HepG2 (cell line): ENCODE results near the gene ZNF512B. TPM values are rescaled to one million over a fixed set of nuclear protein-coding genes. Genes with fewer than 3 reads are reported as not detected.

Experiments used
- CEBPG ChIP-seq: IDR thresholded peaks from 2 replicates; pipeline ENCODE4 v1.6.1; 2016
- GATAD2A ChIP-seq: IDR thresholded peaks from 2 replicates; pipeline ENCODE4 v1.6.1; 2016
- HDAC6 ChIP-seq: fragments of 200-600 bp; sonication (generic); IDR thresholded peaks from 2 replicates; pipeline ENCODE4 v1.7.0; 2017; ENCODE audit warnings: mild to moderate bottlenecking, antibody characterized with exemption, low read length, low read depth
- HNRNPK ChIP-seq: fragments of 200-400 bp; formaldehyde crosslinking; IDR thresholded peaks from 2 replicates; pipeline ENCODE4 v1.6.1; 2018; ENCODE audit warnings: low read length, low read depth, moderate library complexity, mild to moderate bottlenecking; ENCODE audit not compliant: poor library complexity, severe bottlenecking
- JDP2 ChIP-seq: sonication (generic); formaldehyde crosslinking; IDR thresholded peaks from 2 replicates; pipeline ENCODE4 v1.8.1; 2022; ENCODE audit warnings: missing genetic modification reagents, borderline replicate concordance
- MXD4 ChIP-seq: IDR thresholded peaks from 2 replicates; pipeline ENCODE4 v1.6.1; 2016; ENCODE audit warnings: mild to moderate bottlenecking, missing biosample characterization, missing genetic modification reagents
- NCOA2 ChIP-seq: sonication (generic); formaldehyde crosslinking; IDR thresholded peaks from 2 replicates; pipeline ENCODE4 v1.8.0; 2022; ENCODE audit warnings: inconsistent platforms
- NFATC3 ChIP-seq: sonication (generic); formaldehyde crosslinking; IDR thresholded peaks from 2 replicates; pipeline ENCODE4 v1.5.1; 2020; ENCODE audit warnings: mild to moderate bottlenecking, missing genetic modification reagents
- RBM39 ChIP-seq: fragments of 200-400 bp; formaldehyde crosslinking; IDR thresholded peaks from one replicate; pipeline ENCODE4 v1.6.1; 2018; ENCODE audit warnings: antibody characterized with exemption, mild to moderate bottlenecking, low read depth, low read length; ENCODE audit not compliant: poor library complexity, severe bottlenecking
- SALL1 ChIP-seq: sonication (generic); formaldehyde crosslinking; IDR thresholded peaks from 2 replicates; pipeline ENCODE4 v1.8.0; 2022; ENCODE audit warnings: mild to moderate bottlenecking, missing genetic modification reagents
- SIX4 ChIP-seq: sonication (generic); formaldehyde crosslinking; IDR thresholded peaks from 2 replicates; pipeline ENCODE4 v1.4.0; 2020; ENCODE audit warnings: missing genetic modification reagents
- ZNF20 ChIP-seq: sonication (generic); formaldehyde crosslinking; IDR thresholded peaks from 2 replicates; pipeline ENCODE4 v1.4.0; 2020; ENCODE audit warnings: mild to moderate bottlenecking, moderate library complexity, missing genetic modification reagents
- ZNF263 ChIP-seq: sonication (generic); formaldehyde crosslinking; IDR thresholded peaks from 2 replicates; pipeline ENCODE4 v1.4.0; 2020; ENCODE audit warnings: missing genetic modification reagents
- ZNF292 ChIP-seq: sonication (generic); formaldehyde crosslinking; IDR thresholded peaks from 2 replicates; pipeline ENCODE4 v1.8.1; 2022; ENCODE audit warnings: mild to moderate bottlenecking, low read depth, missing genetic modification reagents, borderline replicate concordance
- ZNF547 ChIP-seq: sonication (generic); formaldehyde crosslinking; IDR thresholded peaks from 2 replicates; pipeline ENCODE4 v1.5.1; 2020; ENCODE audit warnings: mild to moderate bottlenecking, missing genetic modification reagents
- ZNF75D ChIP-seq: sonication (generic); formaldehyde crosslinking; IDR thresholded peaks from 2 replicates; pipeline ENCODE4 v1.8.1; 2023; ENCODE audit warnings: missing genetic modification reagents, mild to moderate bottlenecking, borderline replicate concordance
- ZNF775 ChIP-seq: sonication (generic); formaldehyde crosslinking; IDR thresholded peaks from 2 replicates; pipeline ENCODE4 v1.4.0; 2020; ENCODE audit warnings: missing genetic modification reagents, mild to moderate bottlenecking, moderate library complexity, borderline replicate concordance
- polyA plus RNA-seq, 8 experiments: library from polyadenylated mRNA; depleted of rRNA in 3 of 8; stranded (reverse) in 7 of 8; unstranded in 1 of 8; fragments of >200 nt; fragmentation: Illumina TruSeq in 4 of 8; extraction: Trizol in 4 of 8; gene quantifications; 2 replicates each; pipeline versions ENCODE4 v1.2.1 to v1.2.3, GENCODE V29; 2011 to 2016; ENCODE audit warnings: low read depth in 4 of 8, missing spikeins in 1 of 8, mixed read lengths in 1 of 8; ENCODE audit not compliant: insufficient read depth in 1 of 8
- total RNA-seq, 5 experiments: library from RNA; depleted of rRNA; stranded (reverse); fragments of >200 nt; fragmentation: Illumina TruSeq; extraction: Trizol; gene quantifications; 2 replicates each; pipeline ENCODE4 v1.2.3, GENCODE V29; 2016; ENCODE audit warnings: low read depth in 1 of 5
- TF ChIP-seq, protein P1 (sequence below): sonication (generic); formaldehyde crosslinking; conservative IDR thresholded peaks from 2 replicates; pipeline ENCODE4 v1.4.0; 2020; ENCODE audit warnings: missing genetic modification reagents
- TF ChIP-seq, protein P2 (sequence below): sonication (generic); formaldehyde crosslinking; IDR thresholded peaks from 2 replicates; pipeline ENCODE4 v1.4.0; 2020; ENCODE audit warnings: low read depth, mild to moderate bottlenecking, missing genetic modification reagents
- TF ChIP-seq, protein P3 (sequence below): sonication (generic); formaldehyde crosslinking; IDR thresholded peaks from 2 replicates; pipeline ENCODE4 v1.4.0; 2020; ENCODE audit warnings: missing genetic modification reagents; ENCODE audit errors: not compliant biosample characterization
- TF ChIP-seq, protein P4 (sequence below): sonication (generic); formaldehyde crosslinking; IDR thresholded peaks from 2 replicates; pipeline ENCODE4 v1.5.1; 2020; ENCODE audit warnings: mild to moderate bottlenecking, missing genetic modification reagents, moderate library complexity

The ZNF512B gene
- total and polyA plus RNA-seq, 2 of the 13 experiments (the other 11 are each of a cell fraction or from before 2014, with no cell fraction given), result 11.5 to 30.6 TPM

DNA sequence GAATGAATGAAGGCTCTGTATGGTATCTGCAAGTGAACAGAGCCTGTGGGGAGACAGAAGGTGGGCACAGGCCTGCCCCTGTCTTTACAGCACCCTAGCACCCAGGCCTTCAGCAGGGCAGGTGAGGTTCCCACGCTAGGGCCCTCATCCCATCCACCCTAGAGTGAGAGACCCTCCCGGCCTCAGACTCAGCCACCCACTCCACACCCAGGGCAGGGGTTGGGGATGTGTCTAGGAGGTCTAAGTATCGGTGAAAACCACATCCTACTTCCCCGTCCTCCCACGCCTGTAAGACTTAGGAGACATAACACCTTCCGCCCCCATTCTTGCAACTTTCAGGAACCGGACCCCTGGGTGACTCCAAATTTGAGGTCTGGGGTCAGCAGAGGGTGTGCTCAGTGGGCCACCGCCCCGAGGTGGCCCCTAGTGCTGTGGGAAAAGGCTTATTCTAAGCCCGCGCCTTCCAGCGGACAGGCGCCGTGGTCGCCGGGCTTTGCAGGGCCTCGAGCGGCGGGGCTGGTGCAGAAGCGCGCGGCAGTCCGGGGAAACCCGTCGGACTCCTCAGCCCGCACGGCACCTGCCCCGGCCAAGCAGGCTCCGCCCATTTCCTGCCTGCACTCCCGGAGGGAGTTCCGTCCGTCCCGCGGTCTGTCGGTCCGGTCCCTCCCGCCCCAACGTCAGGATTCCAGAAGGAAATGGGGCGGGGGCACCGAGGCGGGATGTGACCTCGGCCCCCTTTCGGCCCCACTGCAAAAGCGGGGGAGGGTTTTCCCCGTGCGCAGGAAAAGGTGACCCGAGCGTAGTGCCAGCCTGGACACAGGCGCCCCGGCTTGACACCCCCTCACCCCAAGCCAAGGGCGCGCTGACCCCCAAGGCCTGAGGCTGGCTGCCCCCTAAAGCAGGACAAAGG lies 8.8 kb upstream of the ZNF512B start (continued):
- peak; percentile 53 for TF ChIP-seq HNRNPK
- TF ChIP-seq CEBPG, result no peak
- TF ChIP-seq, protein P1, sequence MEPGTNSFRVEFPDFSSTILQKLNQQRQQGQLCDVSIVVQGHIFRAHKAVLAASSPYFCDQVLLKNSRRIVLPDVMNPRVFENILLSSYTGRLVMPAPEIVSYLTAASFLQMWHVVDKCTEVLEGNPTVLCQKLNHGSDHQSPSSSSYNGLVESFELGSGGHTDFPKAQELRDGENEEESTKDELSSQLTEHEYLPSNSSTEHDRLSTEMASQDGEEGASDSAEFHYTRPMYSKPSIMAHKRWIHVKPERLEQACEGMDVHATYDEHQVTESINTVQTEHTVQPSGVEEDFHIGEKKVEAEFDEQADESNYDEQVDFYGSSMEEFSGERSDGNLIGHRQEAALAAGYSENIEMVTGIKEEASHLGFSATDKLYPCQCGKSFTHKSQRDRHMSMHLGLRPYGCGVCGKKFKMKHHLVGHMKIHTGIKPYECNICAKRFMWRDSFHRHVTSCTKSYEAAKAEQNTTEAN (CRISPR knock-in tag), result peak; percentile 83
- TF ChIP-seq ZNF547 (CRISPR knock-in tag), result peak; percentile 67; the same call in 1 of the 2 replicates
- peak; percentile 30; the same call in 1 of the 2 replicates for TF ChIP-seq NFATC3 (CRISPR knock-in tag)
- no peak; the same call in 1 of the 2 replicates for TF ChIP-seq JDP2 (CRISPR knock-in tag)
- TF ChIP-seq SIX4 (CRISPR knock-in tag), result peak; percentile 38; the same call in 1 of the 2 replicates
- TF ChIP-seq, protein P2, sequence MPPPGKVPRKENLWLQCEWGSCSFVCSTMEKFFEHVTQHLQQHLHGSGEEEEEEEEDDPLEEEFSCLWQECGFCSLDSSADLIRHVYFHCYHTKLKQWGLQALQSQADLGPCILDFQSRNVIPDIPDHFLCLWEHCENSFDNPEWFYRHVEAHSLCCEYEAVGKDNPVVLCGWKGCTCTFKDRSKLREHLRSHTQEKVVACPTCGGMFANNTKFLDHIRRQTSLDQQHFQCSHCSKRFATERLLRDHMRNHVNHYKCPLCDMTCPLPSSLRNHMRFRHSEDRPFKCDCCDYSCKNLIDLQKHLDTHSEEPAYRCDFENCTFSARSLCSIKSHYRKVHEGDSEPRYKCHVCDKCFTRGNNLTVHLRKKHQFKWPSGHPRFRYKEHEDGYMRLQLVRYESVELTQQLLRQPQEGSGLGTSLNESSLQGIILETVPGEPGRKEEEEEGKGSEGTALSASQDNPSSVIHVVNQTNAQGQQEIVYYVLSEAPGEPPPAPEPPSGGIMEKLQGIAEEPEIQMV (CRISPR knock-in tag), result peak; percentile 91
- no peak for TF ChIP-seq HDAC6
- TF ChIP-seq ZNF292 (CRISPR knock-in tag), result 0 out of 2 replicates have a peak, but pooled peaks have one; percentile 23
- peak; percentile 95 for TF ChIP-seq RBM39
- no peak for TF ChIP-seq ZNF75D (CRISPR knock-in tag)
- TF ChIP-seq, protein P3, sequence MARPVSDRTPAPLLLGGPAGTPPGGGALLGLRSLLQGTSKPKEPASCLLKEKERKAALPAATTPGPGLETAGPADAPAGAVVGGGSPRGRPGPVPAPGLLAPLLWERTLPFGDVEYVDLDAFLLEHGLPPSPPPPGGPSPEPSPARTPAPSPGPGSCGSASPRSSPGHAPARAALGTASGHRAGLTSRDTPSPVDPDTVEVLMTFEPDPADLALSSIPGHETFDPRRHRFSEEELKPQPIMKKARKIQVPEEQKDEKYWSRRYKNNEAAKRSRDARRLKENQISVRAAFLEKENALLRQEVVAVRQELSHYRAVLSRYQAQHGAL (CRISPR knock-in tag), result peak; percentile 58
- peak; percentile 81 for TF ChIP-seq ZNF263
- peak; percentile 55; the same call in 1 of the 2 replicates for TF ChIP-seq NCOA2 (CRISPR knock-in tag)
- TF ChIP-seq, protein P4, sequence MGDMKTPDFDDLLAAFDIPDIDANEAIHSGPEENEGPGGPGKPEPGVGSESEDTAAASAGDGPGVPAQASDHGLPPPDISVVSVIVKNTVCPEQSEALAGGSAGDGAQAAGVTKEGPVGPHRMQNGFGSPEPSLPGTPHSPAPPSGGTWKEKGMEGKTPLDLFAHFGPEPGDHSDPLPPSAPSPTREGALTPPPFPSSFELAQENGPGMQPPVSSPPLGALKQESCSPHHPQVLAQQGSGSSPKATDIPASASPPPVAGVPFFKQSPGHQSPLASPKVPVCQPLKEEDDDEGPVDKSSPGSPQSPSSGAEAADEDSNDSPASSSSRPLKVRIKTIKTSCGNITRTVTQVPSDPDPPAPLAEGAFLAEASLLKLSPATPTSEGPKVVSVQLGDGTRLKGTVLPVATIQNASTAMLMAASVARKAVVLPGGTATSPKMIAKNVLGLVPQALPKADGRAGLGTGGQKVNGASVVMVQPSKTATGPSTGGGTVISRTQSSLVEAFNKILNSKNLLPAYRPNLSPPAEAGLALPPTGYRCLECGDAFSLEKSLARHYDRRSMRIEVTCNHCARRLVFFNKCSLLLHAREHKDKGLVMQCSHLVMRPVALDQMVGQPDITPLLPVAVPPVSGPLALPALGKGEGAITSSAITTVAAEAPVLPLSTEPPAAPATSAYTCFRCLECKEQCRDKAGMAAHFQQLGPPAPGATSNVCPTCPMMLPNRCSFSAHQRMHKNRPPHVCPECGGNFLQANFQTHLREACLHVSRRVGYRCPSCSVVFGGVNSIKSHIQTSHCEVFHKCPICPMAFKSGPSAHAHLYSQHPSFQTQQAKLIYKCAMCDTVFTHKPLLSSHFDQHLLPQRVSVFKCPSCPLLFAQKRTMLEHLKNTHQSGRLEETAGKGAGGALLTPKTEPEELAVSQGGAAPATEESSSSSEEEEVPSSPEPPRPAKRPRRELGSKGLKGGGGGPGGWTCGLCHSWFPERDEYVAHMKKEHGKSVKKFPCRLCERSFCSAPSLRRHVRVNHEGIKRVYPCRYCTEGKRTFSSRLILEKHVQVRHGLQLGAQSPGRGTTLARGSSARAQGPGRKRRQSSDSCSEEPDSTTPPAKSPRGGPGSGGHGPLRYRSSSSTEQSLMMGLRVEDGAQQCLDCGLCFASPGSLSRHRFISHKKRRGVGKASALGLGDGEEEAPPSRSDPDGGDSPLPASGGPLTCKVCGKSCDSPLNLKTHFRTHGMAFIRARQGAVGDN (CRISPR knock-in tag), result peak; percentile 88
- peak; percentile 94 for TF ChIP-seq MXD4 (CRISPR knock-in tag)
- 0 out of 2 replicates have a peak, but pooled peaks have one; percentile 38 for TF ChIP-seq ZNF20 (CRISPR knock-in tag)
- TF ChIP-seq SALL1 (CRISPR knock-in tag), result peak; percentile 86
- no peak for TF ChIP-seq ZNF775 (CRISPR knock-in tag)
- TF ChIP-seq GATAD2A (CRISPR knock-in tag), result peak; percentile 84
